Immature natural killer cell (primary cell): ENCODE measurements around the gene ARHGEF12. TPM values are rescaled to one million over a fixed set of nuclear protein-coding genes. Genes with fewer than 3 reads are reported as not detected.
A peak's percentile ranks its signal among the peaks of the same experiment; 100 is the strongest.

Experiments used
- DNase-seq, 3 donors: peaks; one replicate each; pipeline ENCODE4 v3.0.0; 2022; ENCODE audit warnings: mixed read lengths in 1 of 3
- H3K27ac Mint-ChIP-seq, 6 donors: one replicate each; pipeline ENCODE4 v1.8.0; 2020; ENCODE audit warnings: mixed read lengths in 6 of 6, mild to moderate bottlenecking in 5 of 6, inconsistent platforms in 4 of 6, moderate library complexity in 3 of 6
- H3K27me3 Mint-ChIP-seq, 3 donors: one replicate each; pipeline ENCODE4 v1.8.0; 2020 to 2021; ENCODE audit warnings: low read depth in 3 of 3, mild to moderate bottlenecking in 3 of 3, mixed read lengths in 3 of 3, moderate library complexity in 3 of 3, inconsistent platforms in 1 of 3
- H3K36me3 Mint-ChIP-seq, 3 donors: one replicate each; pipeline ENCODE4 v1.8.0; 2020; ENCODE audit warnings: mixed read lengths in 3 of 3, inconsistent platforms in 2 of 3, mild to moderate bottlenecking in 2 of 3
- H3K4me1 Mint-ChIP-seq, 2 donors: one replicate each; pipeline ENCODE4 v1.8.0; 2020; ENCODE audit warnings: inconsistent platforms in 2 of 2, mild to moderate bottlenecking in 2 of 2, mixed read lengths in 2 of 2, moderate library complexity in 1 of 2
- H3K4me3 Mint-ChIP-seq, 5 donors: one replicate each; pipeline ENCODE4 v1.8.0; 2020; ENCODE audit warnings: mild to moderate bottlenecking in 5 of 5, mixed read lengths in 5 of 5, inconsistent platforms in 3 of 5, moderate library complexity in 3 of 5
- H3K9me3 Mint-ChIP-seq, 6 donors: one replicate each; pipeline ENCODE4 v1.8.0; 2020; ENCODE audit warnings: mild to moderate bottlenecking in 6 of 6, mixed read lengths in 6 of 6, inconsistent platforms in 4 of 6, moderate library complexity in 3 of 6
- polyA plus RNA-seq, 3 donors: library from polyadenylated mRNA; unstranded; fragments of 300-500 nt; fragmentation: Illumina TruSeq; gene quantifications; one replicate each; pipeline ENCODE4 v1.2.3, GENCODE V29; 2021

The ARHGEF12 gene
- polyA plus RNA-seq, 3 donors from 2014 or later: 1.1 to 12.2 (median 6.7) TPM

GRCh38 chr11:120401506-120401905 lies 65.3 kb downstream of the ARHGEF12 start:
- Mint-ChIP-seq H3K4me3 (no peak overlapping the region), H3K9me3 (no peaks in the 10 kb centered on the region), H3K36me3 (no peaks in the 10 kb centered on the region), H3K27me3 (peaks cover 0 to 7% (median 5%) of the 10 kb centered on the region in 3 donors), H3K4me1 (peaks cover 1 to 11% of the 10 kb centered on the region in 2 donors), H3K27ac (no peak overlapping the region)
- no peak for DNase-seq

- Mint-ChIP-seq H3K4me1 (peaks cover 1 to 11% of the 10 kb centered on the region in 2 donors), H3K9me3 (no peaks in the 10 kb centered on the region), H3K36me3 (no peaks in the 10 kb centered on the region), H3K27ac (no peak overlapping the region), H3K27me3 (peaks cover 0 to 7% (median 5%) of the 10 kb centered on the region in 3 donors), H3K4me3 (no peak overlapping the region)
- DNase-seq: no peak
These were observed 67.8 kb downstream of the ARHGEF12 start for GRCh38 chr11:120403966-120404365.

GRCh38 chr11:120404495-120404894 lies 68.3 kb downstream of the ARHGEF12 start:
- H3K27ac Mint-ChIP-seq: no peak overlapping the region
- no peak for DNase-seq
- H3K9me3 Mint-ChIP-seq: no peaks in the 10 kb centered on the region
- peaks cover 0 to 5% (median 2%) of the 10 kb centered on the region in 3 donors for H3K27me3 Mint-ChIP-seq
- H3K4me3 Mint-ChIP-seq: no peak overlapping the region
- H3K4me1 Mint-ChIP-seq: peaks cover under 1 to 11% of the 10 kb centered on the region in 2 donors
- H3K36me3 Mint-ChIP-seq: peaks cover 0 to 3% (median 0%) of the 10 kb centered on the region in 3 donors

GRCh38 chr11:120409655-120410054 lies 73.4 kb downstream of the ARHGEF12 start:
- Mint-ChIP-seq H3K36me3 (peaks cover 0 to 16% (median 15%) of the 10 kb centered on the region in 3 donors), H3K4me1 (no peaks in the 10 kb centered on the region), H3K9me3 (no peaks in the 10 kb centered on the region), H3K27ac (no peak overlapping the region), H3K4me3 (no peak overlapping the region), H3K27me3 (no peaks in the 10 kb centered on the region)
- no peak for DNase-seq

GRCh38 chr11:120410622-120411380 lies 74.6 kb downstream of the ARHGEF12 start:
- peaks cover 0 to 20% (median 16%) of the 10 kb centered on the region in 3 donors for H3K36me3 Mint-ChIP-seq

GRCh38 chr11:120413480-120413879 lies 77.3 kb downstream of the ARHGEF12 start:
- H3K27me3 Mint-ChIP-seq: peaks cover 0 to 2% (median 0%) of the 10 kb centered on the region in 3 donors
- H3K4me3 Mint-ChIP-seq: no peak overlapping the region
- DNase-seq: no peak
- no peak overlapping the region for H3K27ac Mint-ChIP-seq
- H3K4me1 Mint-ChIP-seq: no peaks in the 10 kb centered on the region
- no peaks in the 10 kb centered on the region for H3K9me3 Mint-ChIP-seq
- peaks cover 0 to 24% (median 22%) of the 10 kb centered on the region in 3 donors for H3K36me3 Mint-ChIP-seq

More at GRCh38 chr11:120410622-120411380, 74.6 kb downstream of the ARHGEF12 start:
- Mint-ChIP-seq H3K4me3 (no peak overlapping the region), H3K27me3 (no peaks in the 10 kb centered on the region), H3K4me1 (no peaks in the 10 kb centered on the region), H3K27ac (no peak overlapping the region), H3K9me3 (no peaks in the 10 kb centered on the region)
- no peak for DNase-seq

GRCh38 chr11:120420572-120420971 lies 84.4 kb downstream of the ARHGEF12 start:
- Mint-ChIP-seq H3K4me3 (no peak overlapping the region), H3K4me1 (no peaks in the 10 kb centered on the region), H3K27ac (no peak overlapping the region), H3K27me3 (peaks cover 0 to 3% (median 0%) of the 10 kb centered on the region in 3 donors), H3K36me3 (peaks cover 8 to 25% (median 14%) of the 10 kb centered on the region in 3 donors), H3K9me3 (no peaks in the 10 kb centered on the region)
- DNase-seq: no peak

- Mint-ChIP-seq H3K9me3 (no peaks in the 10 kb centered on the region), H3K36me3 (peaks cover 14 to 24% (median 21%) of the 10 kb centered on the region in 3 donors), H3K4me1 (no peaks in the 10 kb centered on the region), H3K27ac (no peak overlapping the region), H3K27me3 (peaks cover 0 to 1% (median 0%) of the 10 kb centered on the region in 3 donors), H3K4me3 (no peak overlapping the region)
- DNase-seq: no peak
These were observed 88.2 kb downstream of the ARHGEF12 start for GRCh38 chr11:120424185-120424969.

- Mint-ChIP-seq H3K27me3 (no peaks in the 10 kb centered on the region), H3K36me3 (peaks cover 13 to 22% (median 21%) of the 10 kb centered on the region in 3 donors), H3K27ac (no peak overlapping the region), H3K9me3 (no peaks in the 10 kb centered on the region), H3K4me3 (no peak overlapping the region), H3K4me1 (no peaks in the 10 kb centered on the region)
- DNase-seq: no peak
These were observed 88.7 kb downstream of the ARHGEF12 start for GRCh38 chr11:120424970-120425332.

GRCh38 chr11:120425527-120425926 lies 89.3 kb downstream of the ARHGEF12 start:
- Mint-ChIP-seq H3K9me3 (no peaks in the 10 kb centered on the region), H3K4me3 (no peak overlapping the region)
- no peak for DNase-seq

GRCh38 chr11:120430146-120430545 lies 93.9 kb downstream of the ARHGEF12 start:
- H3K27ac Mint-ChIP-seq: no peak overlapping the region
- H3K9me3 Mint-ChIP-seq: no peaks in the 10 kb centered on the region
- DNase-seq: no peak
- no peaks in the 10 kb centered on the region for H3K27me3 Mint-ChIP-seq
- H3K4me3 Mint-ChIP-seq: no peak overlapping the region
- H3K4me1 Mint-ChIP-seq: peaks cover 17 to 21% of the 10 kb centered on the region in 2 donors
- peaks cover 15 to 26% (median 23%) of the 10 kb centered on the region in 3 donors for H3K36me3 Mint-ChIP-seq

More at GRCh38 chr11:120425527-120425926, 89.3 kb downstream of the ARHGEF12 start:
- Mint-ChIP-seq H3K27ac (no peak overlapping the region), H3K27me3 (no peaks in the 10 kb centered on the region), H3K4me1 (no peaks in the 10 kb centered on the region), H3K36me3 (peaks cover 13 to 20% (median 18%) of the 10 kb centered on the region in 3 donors)

- DNase-seq: no peak
- H3K27me3 Mint-ChIP-seq: no peaks in the 10 kb centered on the region
- H3K9me3 Mint-ChIP-seq: no peaks in the 10 kb centered on the region
- H3K27ac Mint-ChIP-seq: peak overlapping the region in 3 of 6 donors; percentile 30 to 72 (median 65)
- H3K36me3 Mint-ChIP-seq: peaks cover 16 to 27% (median 19%) of the 10 kb centered on the region in 3 donors
- H3K4me3 Mint-ChIP-seq: peak overlapping the region in 1 of 5 donors; percentile 41
- peaks cover 17 to 21% of the 10 kb centered on the region in 2 donors for H3K4me1 Mint-ChIP-seq
These were observed 95.4 kb downstream of the ARHGEF12 start for GRCh38 chr11:120431633-120432032.

GRCh38 chr11:120432056-120433018 lies 96.1 kb downstream of the ARHGEF12 start:
- peak overlapping the region in 3 of 5 donors; percentile 8 to 60 (median 28) for H3K4me3 Mint-ChIP-seq
- peaks cover 17 to 21% of the 10 kb centered on the region in 2 donors for H3K4me1 Mint-ChIP-seq
- H3K27ac Mint-ChIP-seq: peak overlapping the region in 5 of 6 donors; percentile 13 to 72 (median 30)

More at GRCh38 chr11:120432056-120433018, 96.1 kb downstream of the ARHGEF12 start:
- Mint-ChIP-seq H3K36me3 (peaks cover 19 to 27% (median 19%) of the 10 kb centered on the region in 3 donors), H3K27me3 (no peaks in the 10 kb centered on the region), H3K9me3 (no peaks in the 10 kb centered on the region)
- DNase-seq: peak; percentile 6 to 14 (median 10)
